Measurements from ENCODE around the gene GSTO1.

GSTO1 gene

GRCh38 chr10:104251443-104251842 lies 3.2 kb upstream of the GSTO1 start:
- no peak for DNase-seq

GRCh38 chr10:104252368-104252767 lies 2.3 kb upstream of the GSTO1 start:
- DNase-seq = no peak

GRCh38 chr10:104253106-104253505 lies 1.6 kb upstream of the GSTO1 start:
- no peak for DNase-seq

- no peak for DNase-seq
Observed at GRCh38 chr10:104253606-104254410, 884 bp upstream of the GSTO1 start.

- no peak for DNase-seq
Observed at GRCh38 chr10:104255311-104255981, 754 bp downstream of the GSTO1 start.

- no peak for DNase-seq
Observed at GRCh38 chr10:104256335-104256961, 1.8 kb downstream of the GSTO1 start.

- no peak for DNase-seq
Observed at GRCh38 chr10:104257235-104257634, 2.5 kb downstream of the GSTO1 start.

- DNase-seq = no peak
Observed at GRCh38 chr10:104258209-104258608, 3.5 kb downstream of the GSTO1 start.

GRCh38 chr10:104259456-104259855 lies 4.8 kb downstream of the GSTO1 start:
- DNase-seq = no peak

- DNase-seq = no peak
Observed at GRCh38 chr10:104259999-104260774, 5.5 kb downstream of the GSTO1 start.

GRCh38 chr10:104260775-104261115 lies 6.1 kb downstream of the GSTO1 start:
- DNase-seq = no peak

- no peak for DNase-seq
Observed at GRCh38 chr10:104262055-104262454, 7.4 kb downstream of the GSTO1 start.

GRCh38 chr10:104264783-104265182 lies 10.1 kb downstream of the GSTO1 start:
- no peak for DNase-seq

GRCh38 chr10:104267721-104268404 lies 13.2 kb downstream of the GSTO1 start:
- no peak for DNase-seq

GRCh38 chr10:104268405-104268712 lies 13.7 kb downstream of the GSTO1 start:
- no peak for DNase-seq

GRCh38 chr10:104268713-104269645 lies 14.3 kb downstream of the GSTO1 start, which contains the start of gene GSTO2:
GSTO2 (plus strand) TSS chr10:104269184; CDS start chr10:104274916, 5,732 bp downstream.
- peak; percentile 97 to 98 for DNase-seq

GRCh38 chr10:104273286-104273685 lies 18.6 kb downstream of the GSTO1 start:
- DNase-seq = no peak

GRCh38 chr10:104273899-104274575 lies 19.3 kb downstream of the GSTO1 start:
- DNase-seq = no peak

GRCh38 chr10:104274762-104275721 lies 20.4 kb downstream of the GSTO1 start:
- DNase-seq = peak; percentile 33 to 39

- DNase-seq = no peak
Observed at GRCh38 chr10:104276192-104276591, 21.5 kb downstream of the GSTO1 start.

Measured in activated CD4-positive, alpha-beta T cell treated with anti-CD3 and anti-CD28 coated beads, Interleukin-2, amount 50 U/mL, for 4 hours (primary cell).